GM19463 (cell line): ENCODE data around the gene TOR1B.
"Not testable (repeated sequence)": the region's sequence is repeated elsewhere in the genome, so short reads cannot be mapped to it uniquely, and the experiment has no call there.

Experiments
- ATAC-seq: cut with Tn5 transposase; IDR thresholded peaks from one replicate; pipeline ENCODE4 v1.9.1; 2021; ENCODE audit warnings: mild to moderate bottlenecking, moderate library complexity; ENCODE audit not compliant: unreplicated experiment

Gene TOR1B

GRCh38 chr9:129802833-129803675 lies at the start of gene TOR1B:
TOR1B (plus strand) TSS chr9:129803184; CDS start chr9:129803213, 29 bp downstream.
- peak; percentile 96 for ATAC-seq

- ATAC-seq = no peak
These were observed 47.8 kb upstream of the TOR1B start for GRCh38 chr9:129755151-129755550.

GRCh38 chr9:129756191-129756590 lies 46.8 kb upstream of the TOR1B start:
- ATAC-seq = no peak

GRCh38 chr9:129757045-129757444 lies 45.9 kb upstream of the TOR1B start:
- ATAC-seq = no peak

GRCh38 chr9:129759319-129759718 lies 43.7 kb upstream of the TOR1B start:
- no peak for ATAC-seq

- no peak for ATAC-seq
These were observed 43.0 kb upstream of the TOR1B start for GRCh38 chr9:129759804-129760502.

GRCh38 chr9:129760784-129761183 lies 42.2 kb upstream of the TOR1B start:
- not testable (repeated sequence) for ATAC-seq

- ATAC-seq = no peak
These were observed 41.6 kb upstream of the TOR1B start for GRCh38 chr9:129761293-129761900.

- no peak for ATAC-seq
These were observed 41.0 kb upstream of the TOR1B start for GRCh38 chr9:129761901-129762369.

- not testable (repeated sequence) for ATAC-seq
These were observed 40.5 kb upstream of the TOR1B start for GRCh38 chr9:129762370-129762984.

- no peak for ATAC-seq
These were observed 39.7 kb upstream of the TOR1B start for GRCh38 chr9:129762985-129763926.

GRCh38 chr9:129765764-129766317 lies 37.1 kb upstream of the TOR1B start:
- ATAC-seq = no peak

- no peak for ATAC-seq
These were observed 34.5 kb upstream of the TOR1B start for GRCh38 chr9:129768486-129768885.

- ATAC-seq = no peak
These were observed 33.3 kb upstream of the TOR1B start for GRCh38 chr9:129769669-129770068.

- no peak for ATAC-seq
These were observed 32.2 kb upstream of the TOR1B start for GRCh38 chr9:129770741-129771140.

GRCh38 chr9:129773262-129774048 lies 29.5 kb upstream of the TOR1B start:
- ATAC-seq = no peak

GRCh38 chr9:129774791-129775447 lies 28.1 kb upstream of the TOR1B start:
- no peak for ATAC-seq

- no peak for ATAC-seq
These were observed 27.6 kb upstream of the TOR1B start for GRCh38 chr9:129775448-129775798.
